NCI-H2196 treated with DMSO at 0.1 percent for 48 hours (cell line): ENCODE measurements around the gene SETD4.

ENCODE experiments used
- DNase-seq: peaks from one replicate; lab custom pipeline; 2025; ENCODE audit not compliant: unreplicated experiment; lab: John Stamatoyannopoulos, UW

Gene SETD4

GRCh38 chr21:36015045-36015444, 45.3 kb downstream of the SETD4 start:
- no peak for DNase-seq

- no peak for DNase-seq
Measured at GRCh38 chr21:36010801-36011200, 49.5 kb downstream of the SETD4 start.

GRCh38 chr21:36008505-36008904, 51.8 kb downstream of the SETD4 start:
- DNase-seq = no peak

GRCh38 chr21:36005879-36006400, 54.4 kb downstream of the SETD4 start:
- no peak for DNase-seq

GRCh38 chr21:36005018-36005417, 55.3 kb downstream of the SETD4 start:
- peak; percentile 52 for DNase-seq

GRCh38 chr21:36004441-36004840, 55.9 kb downstream of the SETD4 start:
- no peak for DNase-seq

- DNase-seq = no peak
Measured at GRCh38 chr21:36003776-36004175, 56.5 kb downstream of the SETD4 start.

GRCh38 chr21:35996217-35996616, 64.1 kb downstream of the SETD4 start:
- no peak for DNase-seq

GRCh38 chr21:35995522-35996088, 64.7 kb downstream of the SETD4 start:
- DNase-seq = peak; percentile 60

- DNase-seq = no peak
Measured at GRCh38 chr21:35994613-35995012, 65.7 kb downstream of the SETD4 start.

GRCh38 chr21:35993875-35994490, 66.3 kb downstream of the SETD4 start:
- DNase-seq = no peak

- no peak for DNase-seq
Measured at GRCh38 chr21:35991131-35991530, 69.2 kb downstream of the SETD4 start.

GRCh38 chr21:35990609-35991008, 69.7 kb downstream of the SETD4 start:
- DNase-seq = no peak

- DNase-seq = no peak
Measured at GRCh38 chr21:35989138-35989735, 71.1 kb downstream of the SETD4 start.

- DNase-seq = no peak
Measured at GRCh38 chr21:35988416-35989137, 71.7 kb downstream of the SETD4 start.

- DNase-seq = no peak
Measured at GRCh38 chr21:35987475-35987874, 72.9 kb downstream of the SETD4 start.

GRCh38 chr21:35984654-35985361, 75.5 kb downstream of the SETD4 start:
- no peak for DNase-seq
